GM10266 (cell line): ENCODE results near the gene C5AR2.
"Not testable (repeated sequence)": the region's sequence is repeated elsewhere in the genome, so short reads cannot be mapped to it uniquely, and the experiment has no call there.

Experiments
- DNase-seq: peaks from one replicate; pipeline ENCODE4 v3.0.0; 2012; ENCODE audit errors: extremely low spot score
- CTCF ChIP-seq: IDR thresholded peaks from 2 replicates; pipeline ENCODE4 v1.5.1; 2012; ENCODE audit warnings: mild to moderate bottlenecking, low read depth; ENCODE audit not compliant: control insufficient read depth, insufficient read depth; ENCODE audit errors: missing control alignments

C5AR2 gene

GRCh38 chr19:47352095-47352494 is 20.1 kb downstream of the C5AR2 start:
- TF ChIP-seq CTCF = no peak
- DNase-seq = no peak

- no peak for TF ChIP-seq CTCF
- no peak for DNase-seq
These were observed 21.3 kb downstream of the C5AR2 start for GRCh38 chr19:47353307-47353712.

GRCh38 chr19:47356900-47357299 is 24.9 kb downstream of the C5AR2 start:
- DNase-seq = no peak
- no peak for TF ChIP-seq CTCF

GRCh38 chr19:47357788-47358680 is 26.1 kb downstream of the C5AR2 start:
- no peak for DNase-seq
- TF ChIP-seq CTCF = no peak

GRCh38 chr19:47358936-47359335 is 27.0 kb downstream of the C5AR2 start:
- TF ChIP-seq CTCF = no peak
- DNase-seq = no peak

GRCh38 chr19:47362321-47362720 is 30.3 kb downstream of the C5AR2 start:
- DNase-seq = no peak
- TF ChIP-seq CTCF = no peak

GRCh38 chr19:47363758-47364531 is 32.0 kb downstream of the C5AR2 start:
- DNase-seq = no peak
- no peak for TF ChIP-seq CTCF

- not testable (repeated sequence) for DNase-seq
These were observed 33.5 kb downstream of the C5AR2 start for GRCh38 chr19:47365455-47365854.
